ENCODE data around the gene ADAR. TPM values are rescaled to one million over a fixed set of nuclear protein-coding genes. Genes with fewer than 3 reads are reported as not detected.

ADAR gene
- total RNA-seq, 3 donors from 2014 or later = 127 to 149 (median 137) TPM

- Histone ChIP-seq H3K36me3 (ENCODE audit: low read depth) (no peaks in the 10 kb centered on the region), H3K9me3 (no peaks in the 10 kb centered on the region), H3K4me3 (peak overlapping the region; percentile 83), H3K4me1 (ENCODE audit: low read depth) (peaks cover 25% of the 10 kb centered on the region)
- TF ChIP-seq CTCF (IDR thresholded peaks at IDR 0.05) = no peak
- intact Hi-C loops (cut with DNase I, micrococcal nuclease) = no loop called here
- DNase-seq = peak; percentile 51 to 71 (median 68)
- peak; percentile 48 for ATAC-seq
These were observed 648 bp upstream of the ADAR start for GRCh38 chr1:154608397-154609270.

DNA sequence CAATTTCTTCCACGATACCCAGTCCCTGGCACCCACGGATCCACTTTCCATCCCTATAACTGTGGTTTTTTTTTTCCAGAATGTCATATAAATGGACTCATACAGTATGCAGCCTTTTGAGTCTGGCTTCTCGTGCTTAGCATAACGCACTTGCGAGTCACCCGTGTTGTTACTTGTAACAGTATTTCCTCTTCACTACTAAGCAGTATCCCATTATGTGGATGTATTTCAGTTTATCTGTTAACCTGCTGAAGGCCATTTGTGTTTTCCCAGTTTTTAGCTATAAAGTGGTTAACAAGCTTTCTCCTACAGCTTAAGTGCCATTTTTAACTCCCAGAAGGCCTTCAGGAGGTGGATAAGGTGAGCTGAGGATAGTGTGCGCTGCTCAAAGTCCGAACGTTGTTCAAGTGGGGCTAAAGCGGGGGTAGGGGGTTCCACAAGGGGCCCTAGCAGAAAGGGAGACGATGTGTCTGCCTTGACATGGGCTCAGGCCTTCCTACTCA, 829 bp downstream of the ADAR start:
- intact Hi-C loops (cut with DNase I, micrococcal nuclease) = no loop called here
- Histone ChIP-seq H3K4me3 (peak overlapping the region; percentile 83), H3K36me3 (ENCODE audit: low read depth) (peaks cover 3% of the 10 kb centered on the region), H3K4me1 (ENCODE audit: low read depth) (peaks cover 25% of the 10 kb centered on the region), H3K9me3 (no peaks in the 10 kb centered on the region)
- DNase-seq (no peak), ATAC-seq (peak; percentile 25)
- no peak for TF ChIP-seq CTCF (IDR thresholded peaks at IDR 0.05)

- Histone ChIP-seq H3K4me1 (ENCODE audit: low read depth) (peaks cover 25% of the 10 kb centered on the region), H3K4me3 (no peak overlapping the region), H3K36me3 (ENCODE audit: low read depth) (peaks cover 7% of the 10 kb centered on the region), H3K9me3 (no peaks in the 10 kb centered on the region)
- intact Hi-C loops (cut with DNase I, micrococcal nuclease) = no loop called here
- no peak for ATAC-seq
- DNase-seq = no peak
- no peak for TF ChIP-seq CTCF (IDR thresholded peaks at IDR 0.05)
These were observed 2.5 kb downstream of the ADAR start for GRCh38 chr1:154605534-154605933.

GRCh38 chr1:154603317-154603716, 4.7 kb downstream of the ADAR start:
- ATAC-seq (no peak), DNase-seq (no peak)
- H3K9me3 ChIP-seq = no peaks in the 10 kb centered on the region
- TF ChIP-seq CTCF (IDR thresholded peaks at IDR 0.05) = no peak
- H3K4me3 ChIP-seq = no peak overlapping the region
- peaks cover 17% of the 10 kb centered on the region for H3K4me1 ChIP-seq (ENCODE audit: low read depth)
- peaks cover 9% of the 10 kb centered on the region for H3K36me3 ChIP-seq (ENCODE audit: low read depth)
- intact Hi-C loops (cut with DNase I, micrococcal nuclease) = no loop called here

DNA sequence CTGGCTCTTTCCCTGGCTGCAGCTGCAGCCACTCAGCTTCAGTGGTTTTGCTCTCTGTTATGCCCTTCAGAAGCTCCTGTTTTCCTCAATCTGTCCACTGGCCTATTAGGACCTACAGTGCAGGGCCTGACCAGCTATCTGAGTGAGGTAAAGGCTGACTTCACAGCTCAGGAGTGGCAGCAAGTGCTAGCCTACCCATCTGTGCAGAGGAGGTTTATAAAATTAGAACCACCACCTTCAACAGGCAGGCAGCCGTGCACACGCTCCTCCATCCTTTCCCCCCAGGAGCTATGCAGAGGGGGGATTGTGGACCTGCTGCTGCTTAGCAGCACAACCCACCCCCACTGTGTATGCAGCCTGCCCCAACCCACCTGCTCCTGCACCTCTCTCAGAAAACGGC, 8.3 kb downstream of the ADAR start:
- no peak for ATAC-seq

More for the DNA sequence above, 8.3 kb downstream of the ADAR start:
- intact Hi-C loops (cut with DNase I, micrococcal nuclease) = no loop called here
- TF ChIP-seq CTCF (IDR thresholded peaks at IDR 0.05) = no peak
- H3K4me3 ChIP-seq = no peak overlapping the region
- H3K36me3 ChIP-seq (ENCODE audit: low read depth) = peaks cover 18% of the 10 kb centered on the region
- no peak for DNase-seq
- H3K9me3 ChIP-seq = no peaks in the 10 kb centered on the region
- no peaks in the 10 kb centered on the region for H3K4me1 ChIP-seq (ENCODE audit: low read depth)

Measured in mucosa of descending colon (tissue), 3 donors.